ENCODE data around the gene PHPT1.
A peak's percentile ranks its signal among the peaks of the same experiment; 100 is the strongest.
"Not testable (repeated sequence)": the region's sequence is repeated elsewhere in the genome, so short reads cannot be mapped to it uniquely, and the experiment has no call there.

PHPT1 gene

GRCh38 chr9:136840877-136841645 is 8.1 kb upstream of the PHPT1 start:
- Histone ChIP-seq H3K4me1 (ENCODE audit: control insufficient read depth, insufficient read depth, low read length) (peaks cover 8% of the 10 kb centered on the region), H3K36me3 (ENCODE audit: control insufficient read depth, insufficient read depth, low read length, severe bottlenecking) (peaks cover 15% of the 10 kb centered on the region), H3K9ac (ENCODE audit: low read length) (no peak overlapping the region), H3K4me3 (ENCODE audit: low read length) (no peak overlapping the region), H3K9me3 (ENCODE audit: control insufficient read depth, low read length) (no peaks in the 10 kb centered on the region), H3K27me3 (replicated peaks; ENCODE audit: control insufficient read depth, insufficient read depth, low read length) (no peaks in the 10 kb centered on the region)
- peak; percentile 42 for DNase-seq (ENCODE audit: low read depth)

GRCh38 chr9:136841646-136842379 is 7.4 kb upstream of the PHPT1 start:
- H3K9me3 ChIP-seq (ENCODE audit: control insufficient read depth, low read length); DNase-seq (ENCODE audit: low read depth); H3K4me3 ChIP-seq (ENCODE audit: low read length); H3K27me3 ChIP-seq (replicated peaks; ENCODE audit: control insufficient read depth, insufficient read depth, low read length); H3K9ac ChIP-seq (ENCODE audit: low read length); H3K4me1 ChIP-seq (ENCODE audit: control insufficient read depth, insufficient read depth, low read length): not testable (repeated sequence)
- H3K36me3 ChIP-seq (ENCODE audit: control insufficient read depth, insufficient read depth, low read length, severe bottlenecking): peaks cover 15% of the 10 kb centered on the region

DNA sequence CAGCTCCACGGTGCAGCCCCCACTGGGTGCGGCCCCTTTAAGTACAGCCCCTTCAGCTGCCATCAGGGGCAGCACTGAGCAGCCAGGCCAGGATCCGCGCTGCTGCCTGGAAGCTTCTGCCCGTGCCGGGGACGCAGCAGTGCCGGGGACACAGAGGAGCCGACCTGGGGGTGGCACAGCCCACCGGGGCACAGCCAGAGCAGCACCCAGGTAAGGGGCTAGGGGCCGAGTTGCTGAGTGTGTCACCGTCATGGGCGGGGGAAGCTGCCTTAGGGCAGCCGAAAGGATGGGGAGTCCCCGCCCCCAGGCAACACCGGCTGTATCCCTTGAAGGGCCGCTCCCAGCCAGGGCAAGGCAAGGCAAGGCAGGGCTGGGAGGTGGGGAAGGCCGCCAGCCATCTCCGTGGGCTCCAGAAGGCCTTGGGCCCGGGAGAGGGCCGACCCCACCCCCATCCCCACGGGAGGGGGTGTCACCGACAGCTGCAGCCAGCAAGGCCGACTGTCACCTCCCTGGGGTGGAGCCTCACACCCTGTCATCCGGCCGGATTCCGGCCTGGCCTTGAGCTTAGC is 6.7 kb upstream of the PHPT1 start, which contains the start of gene AJM1:
TSS of gene AJM1 (plus strand) at position 99 of the 569 bp plus-strand sequence. CDS start 1,937 bp downstream, outside the sequence.
- Histone ChIP-seq H3K36me3 (ENCODE audit: control insufficient read depth, insufficient read depth, low read length, severe bottlenecking) (peaks cover 15% of the 10 kb centered on the region), H3K9ac (ENCODE audit: low read length) (peak within 1 kb of the TSS; percentile 58), H3K4me3 (ENCODE audit: low read length) (peak within 1 kb of the TSS; percentile 74)
- peak; percentile 86 for DNase-seq (ENCODE audit: low read depth)
- not testable (repeated sequence) for H3K4me1 ChIP-seq (ENCODE audit: control insufficient read depth, insufficient read depth, low read length); H3K9me3 ChIP-seq (ENCODE audit: control insufficient read depth, low read length); H3K27me3 ChIP-seq (replicated peaks; ENCODE audit: control insufficient read depth, insufficient read depth, low read length)

- not testable (repeated sequence) for H3K9me3 ChIP-seq (ENCODE audit: control insufficient read depth, low read length); H3K9ac ChIP-seq (ENCODE audit: low read length); H3K4me1 ChIP-seq (ENCODE audit: control insufficient read depth, insufficient read depth, low read length); DNase-seq (ENCODE audit: low read depth); H3K27me3 ChIP-seq (replicated peaks; ENCODE audit: control insufficient read depth, insufficient read depth, low read length); H3K4me3 ChIP-seq (ENCODE audit: low read length)
- peaks cover 15% of the 10 kb centered on the region for H3K36me3 ChIP-seq (ENCODE audit: control insufficient read depth, insufficient read depth, low read length, severe bottlenecking)
Measured at GRCh38 chr9:136843159-136843800, 5.9 kb upstream of the PHPT1 start.

DNA sequence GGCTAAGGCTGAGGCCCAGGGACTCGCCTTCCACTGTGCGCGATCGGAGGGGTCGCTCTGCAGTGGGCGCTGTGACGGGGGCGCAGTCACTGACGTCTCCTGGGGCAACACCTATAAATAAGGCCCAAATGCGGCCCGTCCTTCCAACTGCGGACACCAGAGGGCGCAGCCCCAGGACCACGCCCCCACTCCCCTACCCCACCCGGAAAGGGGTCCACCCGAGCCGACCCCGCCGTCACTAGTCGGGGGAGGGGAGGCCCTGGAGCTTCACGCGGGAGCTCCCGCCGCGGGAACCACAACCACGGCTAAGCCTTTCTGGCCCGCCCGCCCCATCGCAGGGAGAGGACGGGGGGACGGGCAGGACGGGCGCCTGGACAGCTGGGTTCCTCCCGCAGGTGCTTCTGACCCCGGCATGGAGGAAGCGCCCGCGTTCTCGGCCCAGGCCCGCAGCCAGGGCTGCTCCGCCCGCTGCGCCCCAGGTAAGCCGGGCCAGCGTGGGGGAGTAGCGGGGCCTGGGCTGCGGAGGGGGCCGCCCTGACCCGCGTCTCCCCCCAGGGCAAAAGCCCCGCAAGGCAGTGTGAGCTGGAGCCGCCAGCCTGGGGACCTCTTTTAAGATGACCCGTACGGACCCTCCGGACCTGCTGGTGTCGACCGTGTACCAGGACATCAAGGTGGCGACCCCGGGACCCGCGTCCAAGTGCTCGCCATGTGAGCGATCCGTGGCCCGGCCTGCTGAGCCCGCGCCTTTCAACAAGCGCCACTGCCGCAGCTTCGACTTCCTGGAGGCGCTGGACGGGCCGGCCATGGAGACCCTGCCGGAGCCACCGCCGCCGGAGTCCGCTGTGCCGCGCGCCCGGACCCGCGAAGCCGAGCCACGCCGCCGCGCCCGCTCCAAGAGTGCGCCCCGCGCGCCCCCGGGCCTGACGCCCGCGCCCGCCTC is 5.1 kb upstream of the PHPT1 start:
- H3K9me3 ChIP-seq (ENCODE audit: control insufficient read depth, low read length); H3K4me1 ChIP-seq (ENCODE audit: control insufficient read depth, insufficient read depth, low read length); H3K27me3 ChIP-seq (replicated peaks; ENCODE audit: control insufficient read depth, insufficient read depth, low read length); H3K4me3 ChIP-seq (ENCODE audit: low read length); H3K9ac ChIP-seq (ENCODE audit: low read length); H3K36me3 ChIP-seq (ENCODE audit: control insufficient read depth, insufficient read depth, low read length, severe bottlenecking): not testable (repeated sequence)
- peak; percentile 72 for DNase-seq (ENCODE audit: low read depth)

GRCh38 chr9:136844761-136845464 is 4.3 kb upstream of the PHPT1 start:
- H3K27me3 ChIP-seq (replicated peaks; ENCODE audit: control insufficient read depth, insufficient read depth, low read length): no peaks in the 10 kb centered on the region
- peaks cover 11% of the 10 kb centered on the region for H3K4me1 ChIP-seq (ENCODE audit: control insufficient read depth, insufficient read depth, low read length)
- DNase-seq (ENCODE audit: low read depth): peak; percentile 28
- H3K36me3 ChIP-seq (ENCODE audit: control insufficient read depth, insufficient read depth, low read length, severe bottlenecking): peaks cover under 1% of the 10 kb centered on the region
- no peaks in the 10 kb centered on the region for H3K9me3 ChIP-seq (ENCODE audit: control insufficient read depth, low read length)
- no peak overlapping the region for H3K4me3 ChIP-seq (ENCODE audit: low read length)
- H3K9ac ChIP-seq (ENCODE audit: low read length): no peak overlapping the region

- H3K36me3 ChIP-seq (ENCODE audit: control insufficient read depth, insufficient read depth, low read length, severe bottlenecking): no peaks in the 10 kb centered on the region
- no peaks in the 10 kb centered on the region for H3K9me3 ChIP-seq (ENCODE audit: control insufficient read depth, low read length)
- DNase-seq (ENCODE audit: low read depth): no peak
- H3K9ac ChIP-seq (ENCODE audit: low read length): no peak overlapping the region
- peaks cover 17% of the 10 kb centered on the region for H3K4me1 ChIP-seq (ENCODE audit: control insufficient read depth, insufficient read depth, low read length)
- no peak overlapping the region for H3K4me3 ChIP-seq (ENCODE audit: low read length)
- H3K27me3 ChIP-seq (replicated peaks; ENCODE audit: control insufficient read depth, insufficient read depth, low read length): no peaks in the 10 kb centered on the region
Measured at GRCh38 chr9:136845465-136846260, 3.5 kb upstream of the PHPT1 start.

DNA sequence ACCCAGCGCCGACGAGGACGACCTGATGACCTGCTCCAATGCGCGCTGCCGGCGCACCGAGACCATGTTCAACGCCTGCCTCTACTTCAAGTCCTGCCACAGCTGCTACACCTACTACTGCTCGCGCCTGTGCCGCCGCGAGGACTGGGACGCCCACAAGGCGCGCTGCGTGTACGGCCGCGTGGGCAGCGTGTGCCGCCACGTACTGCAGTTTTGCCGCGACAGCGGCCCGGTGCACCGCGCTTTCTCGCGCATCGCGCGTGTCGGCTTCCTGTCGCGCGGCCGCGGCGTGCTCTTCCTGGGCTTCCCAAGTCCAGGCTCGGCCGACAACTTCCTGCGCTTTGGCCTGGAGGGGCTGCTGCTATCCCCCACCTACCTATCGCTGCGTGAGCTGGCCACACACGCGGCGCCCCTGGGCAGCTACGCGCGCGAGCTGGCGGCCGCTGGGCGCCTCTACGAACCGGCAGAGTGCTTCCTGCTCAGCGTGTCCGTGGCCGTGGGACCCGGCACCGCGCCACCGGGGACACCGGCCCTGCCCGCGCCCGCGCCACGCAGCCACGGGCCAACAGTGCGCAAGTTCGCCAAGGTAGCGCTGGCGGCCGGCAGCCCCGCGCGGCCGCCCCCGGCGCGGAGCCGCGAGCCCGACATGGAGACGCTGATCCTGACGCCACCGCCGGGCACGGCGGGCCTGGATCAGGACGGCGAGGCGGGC is 2.7 kb upstream of the PHPT1 start:
- peaks cover 6% of the 10 kb centered on the region for H3K36me3 ChIP-seq (ENCODE audit: control insufficient read depth, insufficient read depth, low read length, severe bottlenecking)
- H3K4me1 ChIP-seq (ENCODE audit: control insufficient read depth, insufficient read depth, low read length): peaks cover 14% of the 10 kb centered on the region
- no peak overlapping the region for H3K4me3 ChIP-seq (ENCODE audit: low read length)
- DNase-seq (ENCODE audit: low read depth): peak; percentile 27
- H3K9me3 ChIP-seq (ENCODE audit: control insufficient read depth, low read length): no peaks in the 10 kb centered on the region
- H3K9ac ChIP-seq (ENCODE audit: low read length): peak overlapping the region; percentile 39
- no peaks in the 10 kb centered on the region for H3K27me3 ChIP-seq (replicated peaks; ENCODE audit: control insufficient read depth, insufficient read depth, low read length)

DNA sequence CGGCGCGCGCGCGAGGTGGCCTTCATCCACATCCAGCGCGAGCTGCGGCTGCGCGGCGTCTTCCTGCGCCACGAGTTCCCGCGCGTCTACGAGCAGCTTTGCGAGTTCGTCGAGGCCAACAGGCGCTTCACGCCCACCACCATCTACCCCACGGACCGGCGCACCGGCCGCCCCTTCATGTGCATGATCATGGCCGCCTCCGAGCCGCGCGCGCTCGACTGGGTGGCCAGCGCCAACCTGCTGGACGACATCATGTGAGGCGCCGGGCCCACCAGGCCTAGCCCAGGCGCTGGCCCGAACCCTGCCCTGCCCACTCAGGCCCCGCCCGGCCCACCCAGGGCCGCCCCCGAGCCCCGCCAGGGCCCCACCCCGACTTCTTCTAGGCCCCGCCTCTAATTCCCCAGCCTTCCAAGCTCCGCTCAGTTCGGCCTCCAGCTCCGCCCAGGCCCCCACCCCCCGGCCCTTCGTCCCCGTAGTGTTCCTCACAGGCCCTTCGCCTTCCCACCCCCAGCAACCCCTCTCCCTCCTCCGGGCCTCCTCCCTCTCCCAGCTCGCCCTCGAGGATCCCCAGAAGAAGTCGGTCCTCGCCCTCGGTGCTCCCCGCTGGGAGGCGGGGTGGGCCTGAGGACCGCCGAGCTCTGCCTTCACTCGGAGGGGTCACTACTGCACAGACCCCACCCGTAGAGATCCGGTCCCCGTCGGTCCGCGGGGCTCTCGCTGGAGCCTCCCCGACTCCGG is 2.0 kb upstream of the PHPT1 start:
- Histone ChIP-seq H3K27me3 (replicated peaks; ENCODE audit: control insufficient read depth, insufficient read depth, low read length) (no peaks in the 10 kb centered on the region), H3K9me3 (ENCODE audit: control insufficient read depth, low read length) (no peaks in the 10 kb centered on the region), H3K36me3 (ENCODE audit: control insufficient read depth, insufficient read depth, low read length, severe bottlenecking) (peaks cover 6% of the 10 kb centered on the region), H3K4me1 (ENCODE audit: control insufficient read depth, insufficient read depth, low read length) (peaks cover 8% of the 10 kb centered on the region), H3K9ac (ENCODE audit: low read length) (peak overlapping the region; percentile 96), H3K4me3 (ENCODE audit: low read length) (peak overlapping the region; percentile 97)
- peak; percentile 88 for DNase-seq (ENCODE audit: low read depth)
